HUES64 (cell line): ENCODE data around the gene EPB41L3.
A peak's percentile ranks its signal among the peaks of the same experiment; 100 is the strongest.

Experiments used
- H3K27ac ChIP-seq: 2 replicates; pipeline ENCODE4 v1.7.0; 2013; ENCODE audit warnings: low read depth, low read length, inconsistent platforms
- H3K27me3 ChIP-seq: 2 replicates; pipeline ENCODE4 v1.6.1; 2013; ENCODE audit warnings: mild to moderate bottlenecking, low read length; ENCODE audit not compliant: insufficient read depth
- H3K36me3 ChIP-seq: 2 replicates; pipeline ENCODE4 v1.6.1; 2013; ENCODE audit warnings: mild to moderate bottlenecking, low read length; ENCODE audit not compliant: insufficient read depth
- H3K4me1 ChIP-seq: 2 replicates; pipeline ENCODE4 v1.6.1; 2013; ENCODE audit warnings: mild to moderate bottlenecking, low read length, moderate library complexity; ENCODE audit not compliant: insufficient read depth
- H3K4me3 ChIP-seq: 2 replicates; pipeline ENCODE4 v1.5.1; 2013; ENCODE audit warnings: mild to moderate bottlenecking, low read length, moderate library complexity
- H3K9ac ChIP-seq: 2 replicates; pipeline ENCODE4 v1.6.1; 2013; ENCODE audit warnings: mild to moderate bottlenecking, low read depth, low read length
- H3K9me3 ChIP-seq: 2 replicates; pipeline ENCODE4 v1.6.1; 2013; ENCODE audit warnings: low read depth, low read length; ENCODE audit not compliant: insufficient read depth
- WGBS: fragments of 150-250, 120-280 bp; methylation state at CpG from one replicate; pipeline ENCODE4 v1.1.7; 2013; ENCODE audit warnings: missing lambda C conversion rate; 5-methylcytosine and 5-hydroxymethylcytosine counted together

The EPB41L3 gene

GRCh38 chr18:5466256-5466655, 77.5 kb downstream of the EPB41L3 start:
- no peaks in the 10 kb centered on the region for H3K27me3 ChIP-seq
- no peak overlapping the region for H3K27ac ChIP-seq
- no peaks in the 10 kb centered on the region for H3K4me1 ChIP-seq
- H3K9ac ChIP-seq: no peak overlapping the region
- no peaks in the 10 kb centered on the region for H3K9me3 ChIP-seq
- no peaks in the 10 kb centered on the region for H3K36me3 ChIP-seq
- 94% methylated on average over 5 of the region's 5 CpGs for WGBS
- no peak overlapping the region for H3K4me3 ChIP-seq

GRCh38 chr18:5464251-5464650, 79.5 kb downstream of the EPB41L3 start:
- Histone ChIP-seq H3K4me1 (no peaks in the 10 kb centered on the region), H3K4me3 (no peak overlapping the region), H3K9me3 (no peaks in the 10 kb centered on the region), H3K9ac (no peak overlapping the region), H3K36me3 (no peaks in the 10 kb centered on the region), H3K27me3 (no peaks in the 10 kb centered on the region), H3K27ac (no peak overlapping the region)
- WGBS: 93% methylated on average over 2 of the region's 2 CpGs

- WGBS: 97% methylated on average over 7 of the region's 8 CpGs
- Histone ChIP-seq H3K9ac (no peak overlapping the region), H3K27ac (no peak overlapping the region), H3K9me3 (no peaks in the 10 kb centered on the region), H3K27me3 (no peaks in the 10 kb centered on the region), H3K4me1 (no peaks in the 10 kb centered on the region), H3K4me3 (no peak overlapping the region), H3K36me3 (no peaks in the 10 kb centered on the region)
These were observed 80.0 kb downstream of the EPB41L3 start for GRCh38 chr18:5463831-5464230.

- Histone ChIP-seq H3K27ac (no peak overlapping the region), H3K9me3 (no peaks in the 10 kb centered on the region), H3K27me3 (no peaks in the 10 kb centered on the region), H3K9ac (no peak overlapping the region), H3K4me3 (no peak overlapping the region), H3K4me1 (no peaks in the 10 kb centered on the region), H3K36me3 (no peaks in the 10 kb centered on the region)
- WGBS: 97% methylated on average over 5 of the region's 5 CpGs
These were observed 80.4 kb downstream of the EPB41L3 start for GRCh38 chr18:5463390-5463789.

GRCh38 chr18:5462227-5462626, 81.6 kb downstream of the EPB41L3 start:
- Histone ChIP-seq H3K27ac (no peak overlapping the region), H3K4me3 (no peak overlapping the region), H3K4me1 (peaks cover under 1% of the 10 kb centered on the region; the same call in 1 of the 2 replicates), H3K9me3 (no peaks in the 10 kb centered on the region), H3K9ac (no peak overlapping the region), H3K27me3 (no peaks in the 10 kb centered on the region), H3K36me3 (no peaks in the 10 kb centered on the region)
- 95% methylated on average over 3 of the region's 4 CpGs for whole genome bisulfite sequencing

GRCh38 chr18:5461041-5461440, 82.8 kb downstream of the EPB41L3 start:
- Histone ChIP-seq H3K4me1 (peaks cover 5% of the 10 kb centered on the region; the same call in 1 of the 2 replicates), H3K9me3 (no peaks in the 10 kb centered on the region), H3K27me3 (no peaks in the 10 kb centered on the region), H3K27ac (no peak overlapping the region), H3K4me3 (no peak overlapping the region), H3K36me3 (no peaks in the 10 kb centered on the region), H3K9ac (no peak overlapping the region)
- WGBS: 93% methylated on average over 3 of the region's 3 CpGs

- Histone ChIP-seq H3K9ac (no peak overlapping the region), H3K27me3 (no peaks in the 10 kb centered on the region), H3K4me1 (peaks cover 5% of the 10 kb centered on the region; the same call in 1 of the 2 replicates), H3K27ac (no peak overlapping the region), H3K4me3 (no peak overlapping the region), H3K36me3 (no peaks in the 10 kb centered on the region), H3K9me3 (no peaks in the 10 kb centered on the region)
- 88% methylated on average over 7 of the region's 7 CpGs for WGBS
These were observed 86.3 kb downstream of the EPB41L3 start for GRCh38 chr18:5457462-5457957.

GRCh38 chr18:5456577-5457461, 87.0 kb downstream of the EPB41L3 start:
- 42% methylated on average over 14 of the region's 15 CpGs for WGBS
- H3K9ac ChIP-seq: no peak overlapping the region
- no peak overlapping the region for H3K27ac ChIP-seq
- no peaks in the 10 kb centered on the region for H3K36me3 ChIP-seq
- H3K27me3 ChIP-seq: no peaks in the 10 kb centered on the region
- H3K4me1 ChIP-seq: peaks cover 5% of the 10 kb centered on the region; the same call in 1 of the 2 replicates
- no peaks in the 10 kb centered on the region for H3K9me3 ChIP-seq
- peak overlapping the region; percentile 27 for H3K4me3 ChIP-seq

GRCh38 chr18:5455674-5456073, 88.1 kb downstream of the EPB41L3 start:
- no peak overlapping the region for H3K27ac ChIP-seq
- H3K9ac ChIP-seq: no peak overlapping the region
- peaks cover 5% of the 10 kb centered on the region; the same call in 1 of the 2 replicates for H3K4me1 ChIP-seq
- H3K27me3 ChIP-seq: no peaks in the 10 kb centered on the region
- no peaks in the 10 kb centered on the region for H3K36me3 ChIP-seq
- no peaks in the 10 kb centered on the region for H3K9me3 ChIP-seq
- WGBS: 96% methylated on average over 6 of the region's 7 CpGs
- H3K4me3 ChIP-seq: no peak overlapping the region

GRCh38 chr18:5452943-5453443, 90.8 kb downstream of the EPB41L3 start:
- Histone ChIP-seq H3K9me3 (no peaks in the 10 kb centered on the region), H3K27ac (no peak overlapping the region), H3K36me3 (no peaks in the 10 kb centered on the region), H3K4me1 (peaks cover 6% of the 10 kb centered on the region), H3K27me3 (no peaks in the 10 kb centered on the region), H3K4me3 (no peak overlapping the region), H3K9ac (no peak overlapping the region)
- 92% methylated on average over 2 of the region's 2 CpGs for WGBS

GRCh38 chr18:5451871-5452270, 91.9 kb downstream of the EPB41L3 start:
- no peaks in the 10 kb centered on the region for H3K36me3 ChIP-seq
- 95% methylated on average over 9 of the region's 9 CpGs for WGBS
- no peak overlapping the region for H3K27ac ChIP-seq
- no peak overlapping the region for H3K9ac ChIP-seq
- H3K9me3 ChIP-seq: no peaks in the 10 kb centered on the region
- no peaks in the 10 kb centered on the region for H3K27me3 ChIP-seq
- H3K4me1 ChIP-seq: peaks cover 11% of the 10 kb centered on the region
- no peak overlapping the region for H3K4me3 ChIP-seq
